OCI-LY3 (cell line): ENCODE data around the gene SMAD3.

Source experiments
- EZH2phosphoT487 ChIP-seq: fragments of 200-600 bp; shearing (Covaris generic); IDR thresholded peaks from 2 replicates; pipeline ENCODE4 v1.6.1; 2018; ENCODE audit warnings: antibody characterized with exemption, mixed run types, low read depth
- TF ChIP-seq, protein P1 (sequence below): fragments of 200-600, 300-600 bp; sonication (generic); IDR thresholded peaks from 2 replicates; pipeline ENCODE4 v1.5.1; 2014; ENCODE audit warnings: antibody characterized with exemption, low read length, low read depth

DNA sequence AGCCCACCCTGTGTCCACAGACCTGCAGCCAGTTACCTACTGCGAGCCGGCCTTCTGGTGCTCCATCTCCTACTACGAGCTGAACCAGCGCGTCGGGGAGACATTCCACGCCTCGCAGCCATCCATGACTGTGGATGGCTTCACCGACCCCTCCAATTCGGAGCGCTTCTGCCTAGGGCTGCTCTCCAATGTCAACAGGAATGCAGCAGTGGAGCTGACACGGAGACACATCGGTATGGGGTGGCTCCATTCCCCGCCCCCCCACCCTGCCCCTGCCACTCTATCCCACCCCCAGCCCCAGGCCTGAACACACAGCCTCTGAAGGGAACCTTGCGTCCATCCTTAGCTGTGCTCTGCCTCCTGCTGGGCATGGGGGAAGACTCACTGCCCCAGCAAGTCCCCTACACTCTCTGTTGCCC, 115.8 kb downstream of the SMAD3 start:
- TF ChIP-seq, protein P1, sequence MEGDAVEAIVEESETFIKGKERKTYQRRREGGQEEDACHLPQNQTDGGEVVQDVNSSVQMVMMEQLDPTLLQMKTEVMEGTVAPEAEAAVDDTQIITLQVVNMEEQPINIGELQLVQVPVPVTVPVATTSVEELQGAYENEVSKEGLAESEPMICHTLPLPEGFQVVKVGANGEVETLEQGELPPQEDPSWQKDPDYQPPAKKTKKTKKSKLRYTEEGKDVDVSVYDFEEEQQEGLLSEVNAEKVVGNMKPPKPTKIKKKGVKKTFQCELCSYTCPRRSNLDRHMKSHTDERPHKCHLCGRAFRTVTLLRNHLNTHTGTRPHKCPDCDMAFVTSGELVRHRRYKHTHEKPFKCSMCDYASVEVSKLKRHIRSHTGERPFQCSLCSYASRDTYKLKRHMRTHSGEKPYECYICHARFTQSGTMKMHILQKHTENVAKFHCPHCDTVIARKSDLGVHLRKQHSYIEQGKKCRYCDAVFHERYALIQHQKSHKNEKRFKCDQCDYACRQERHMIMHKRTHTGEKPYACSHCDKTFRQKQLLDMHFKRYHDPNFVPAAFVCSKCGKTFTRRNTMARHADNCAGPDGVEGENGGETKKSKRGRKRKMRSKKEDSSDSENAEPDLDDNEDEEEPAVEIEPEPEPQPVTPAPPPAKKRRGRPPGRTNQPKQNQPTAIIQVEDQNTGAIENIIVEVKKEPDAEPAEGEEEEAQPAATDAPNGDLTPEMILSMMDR = peak; percentile 15; the same call in 1 of the 2 replicates
- TF ChIP-seq EZH2phosphoT487 = no peak
